Bronchial epithelial cell (primary cell): ENCODE results near the gene SLC1A5. TPM values are rescaled to one million over a fixed set of nuclear protein-coding genes. Genes with fewer than 3 reads are reported as not detected.

Experiments
- DNase-seq: peaks from one replicate; pipeline ENCODE4 v3.0.0-alpha.2; 2010; ENCODE audit warnings: low read depth
- FAIRE-seq: peaks from 2 replicates; lab custom pipeline; 2011; peaks lifted over from hg19 to GRCh38; lab: Jason Lieb, UNC
- H3K27me3 ChIP-seq: 2 replicates; pipeline ENCODE4 v1.5.1; 2011; ENCODE audit warnings: low read length; ENCODE audit not compliant: control insufficient read depth, insufficient read depth
- H3K36me3 ChIP-seq: 2 replicates; pipeline ENCODE4 v1.5.1; 2011; ENCODE audit warnings: low read length; ENCODE audit not compliant: control insufficient read depth, insufficient read depth
- H3K4me3 ChIP-seq: 2 replicates; pipeline ENCODE4 v1.5.1; 2011; ENCODE audit warnings: mild to moderate bottlenecking, low read depth, low read length, control low read depth
- CTCF ChIP-seq: IDR thresholded peaks from 2 replicates; pipeline ENCODE4 v1.5.1; 2011; ENCODE audit warnings: mild to moderate bottlenecking, moderate library complexity, low read length, control low read depth, inconsistent platforms; ENCODE audit not compliant: insufficient read depth, severe bottlenecking
- total RNA-seq: library from RNA; depleted of rRNA; stranded (reverse); fragments of >200 nt; gene quantifications from 2 replicates; pipeline ENCODE4 v1.2.1, GENCODE V29; 2014

Gene SLC1A5
- total RNA-seq, 1 donor from 2014 or later: 266 TPM

GRCh38 chr19:46753420-46754155 is 34.8 kb downstream of the SLC1A5 start:
- peak; percentile 38 for DNase-seq
- no peaks in the 10 kb centered on the region for H3K27me3 ChIP-seq
- no peak for FAIRE-seq
- peaks cover 8% of the 10 kb centered on the region for H3K36me3 ChIP-seq
- H3K4me3 ChIP-seq: no peak overlapping the region
- peak; percentile 73 for TF ChIP-seq CTCF

DNA sequence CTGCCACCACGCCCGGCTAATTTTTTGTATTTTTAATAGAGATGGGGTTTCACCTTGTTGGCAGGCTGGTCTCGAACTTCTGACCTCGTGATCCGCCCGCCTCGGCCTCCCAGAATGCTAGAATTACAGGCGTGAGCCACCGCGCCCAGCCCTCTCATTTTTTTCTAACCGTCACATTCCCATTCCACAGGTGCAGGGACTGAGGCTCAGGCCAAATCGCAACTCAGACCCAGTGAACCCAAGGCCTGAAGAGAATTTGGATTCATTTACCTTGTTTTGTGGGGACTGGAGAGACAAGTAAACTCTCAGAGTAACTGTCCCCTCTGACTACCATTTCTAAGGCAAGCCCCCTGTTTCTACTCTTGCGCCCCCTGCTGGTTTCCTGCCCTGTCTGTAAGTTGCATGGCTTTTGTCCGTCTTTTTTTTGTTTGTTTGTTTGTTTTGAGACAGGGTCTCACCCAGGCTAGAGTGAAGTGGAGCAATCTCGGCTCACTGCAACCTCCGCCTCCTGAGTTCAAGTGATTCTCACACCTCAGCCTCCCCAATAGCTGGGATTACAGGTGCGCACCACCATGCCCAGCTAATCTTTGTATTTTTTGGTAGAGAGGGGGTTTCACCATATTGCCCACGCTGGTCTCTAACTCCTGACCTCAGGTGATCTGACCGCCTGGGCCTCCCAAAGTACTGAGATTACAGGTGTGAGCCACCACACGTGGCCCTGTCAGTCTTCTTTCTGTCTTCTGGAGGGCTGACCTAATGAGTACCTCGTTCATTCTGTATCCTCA is 39.9 kb downstream of the SLC1A5 start:
- Histone ChIP-seq H3K4me3 (no peak overlapping the region), H3K36me3 (peaks cover 3% of the 10 kb centered on the region), H3K27me3 (no peaks in the 10 kb centered on the region)
- peak; percentile 75 for TF ChIP-seq CTCF
- FAIRE-seq: no peak
- peak; percentile 40 for DNase-seq

- no peak for TF ChIP-seq CTCF
- H3K36me3 ChIP-seq: peaks cover 2% of the 10 kb centered on the region
- FAIRE-seq (no peak), DNase-seq (no peak)
- peak within 1 kb of the TSS; percentile 80 for H3K4me3 ChIP-seq
- no peaks in the 10 kb centered on the region for H3K27me3 ChIP-seq
These were observed 41.9 kb downstream of the SLC1A5 start, which contains the start of gene STRN4 for GRCh38 chr19:46746281-46747057. Gene STRN4, minus strand, starts transcription at chr19:46746450. Its CDS starts 20 bp downstream, at chr19:46746430.

DNA sequence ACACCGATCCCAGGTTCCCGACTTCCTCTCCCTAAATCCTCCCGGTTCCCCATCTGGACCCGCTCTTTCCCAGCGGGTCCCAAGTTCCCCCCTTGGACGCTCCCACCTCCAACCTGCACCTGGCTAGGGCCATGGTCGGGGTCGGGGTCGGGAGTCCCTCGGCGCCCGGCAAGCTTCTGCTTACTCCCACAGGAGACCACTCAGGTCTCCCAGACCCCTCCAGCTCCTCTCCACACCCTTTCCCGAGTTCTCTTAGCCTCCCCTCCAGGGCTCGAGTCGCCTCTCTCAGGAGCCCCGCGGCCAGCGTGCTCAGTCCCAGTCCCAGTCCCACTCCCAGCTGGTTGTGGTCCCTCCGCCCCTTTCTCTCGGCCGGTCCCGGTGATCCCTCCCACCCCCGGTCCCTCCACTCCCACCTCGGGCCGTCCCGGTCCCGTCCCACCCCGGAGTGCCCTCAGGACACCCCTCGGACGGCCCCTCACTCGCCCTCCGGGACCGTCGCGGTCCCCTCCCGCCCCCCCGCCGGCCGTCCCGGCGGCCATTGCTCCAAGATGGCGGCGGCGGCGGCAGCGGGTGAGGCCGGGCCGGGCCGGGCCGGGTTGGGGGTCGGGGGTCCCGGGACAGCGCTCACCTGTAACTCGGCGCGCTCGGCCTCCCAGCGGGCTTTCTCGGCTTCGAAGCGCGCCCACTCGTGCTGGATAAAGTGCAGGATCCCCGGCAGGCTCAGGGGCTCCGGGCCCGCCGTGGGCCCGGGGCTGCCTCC is 42.7 kb downstream of the SLC1A5 start, which contains the start of gene FKRP:
Gene FKRP (plus strand): TSS at position 537 of the 760 bp plus-strand sequence. CDS start 9,394 bp downstream, outside the sequence.
- Histone ChIP-seq H3K4me3 (peak within 1 kb of the TSS; percentile 80), H3K36me3 (peaks cover 4% of the 10 kb centered on the region), H3K27me3 (no peaks in the 10 kb centered on the region)
- TF ChIP-seq CTCF: no peak
- FAIRE-seq (no peak), DNase-seq (no peak)

GRCh38 chr19:46745030-46745429 is 43.4 kb downstream of the SLC1A5 start:
- H3K27me3 ChIP-seq: no peaks in the 10 kb centered on the region
- no peak for FAIRE-seq
- H3K36me3 ChIP-seq: peaks cover 5% of the 10 kb centered on the region
- TF ChIP-seq CTCF: no peak
- H3K4me3 ChIP-seq: peak overlapping the region; percentile 80
- DNase-seq: no peak
